Mesodermal cell (in vitro differentiated cells): ENCODE data around the gene RBP3.

Experiments used
- H3K27ac ChIP-seq: 2 replicates; pipeline ENCODE4 v1.7.0; 2013; ENCODE audit warnings: mild to moderate bottlenecking, low read depth, low read length, moderate library complexity; ENCODE audit not compliant: severe bottlenecking
- H3K36me3 ChIP-seq: 2 replicates; pipeline ENCODE4 v1.7.1; 2013; ENCODE audit warnings: mild to moderate bottlenecking, low read length, moderate library complexity; ENCODE audit not compliant: control insufficient read depth, insufficient read depth
- H3K4me1 ChIP-seq: one replicate; pipeline ENCODE4 v1.7.1; 2013; ENCODE audit warnings: mild to moderate bottlenecking, low read length; ENCODE audit not compliant: insufficient read depth, control insufficient read depth, poor library complexity, severe bottlenecking
- H3K4me3 ChIP-seq: 2 replicates; pipeline ENCODE4 v1.7.0; 2013; ENCODE audit warnings: low read length, control low read depth, mild to moderate bottlenecking; ENCODE audit not compliant: insufficient read depth, poor library complexity, severe bottlenecking; ENCODE audit errors: extremely low read depth
- H3K9me3 ChIP-seq: 2 replicates; pipeline ENCODE4 v1.7.1; 2013; ENCODE audit warnings: mild to moderate bottlenecking, low read length, moderate library complexity; ENCODE audit not compliant: control insufficient read depth
- WGBS, 2 experiments: methylation state at CpG; one replicate each; pipeline ENCODE4 v1.1.5; 2013; ENCODE audit warnings: missing lambda C conversion rate in 2 of 2; ENCODE audit not compliant: insufficient coverage in 2 of 2; 5-methylcytosine and 5-hydroxymethylcytosine counted together

The RBP3 gene

DNA sequence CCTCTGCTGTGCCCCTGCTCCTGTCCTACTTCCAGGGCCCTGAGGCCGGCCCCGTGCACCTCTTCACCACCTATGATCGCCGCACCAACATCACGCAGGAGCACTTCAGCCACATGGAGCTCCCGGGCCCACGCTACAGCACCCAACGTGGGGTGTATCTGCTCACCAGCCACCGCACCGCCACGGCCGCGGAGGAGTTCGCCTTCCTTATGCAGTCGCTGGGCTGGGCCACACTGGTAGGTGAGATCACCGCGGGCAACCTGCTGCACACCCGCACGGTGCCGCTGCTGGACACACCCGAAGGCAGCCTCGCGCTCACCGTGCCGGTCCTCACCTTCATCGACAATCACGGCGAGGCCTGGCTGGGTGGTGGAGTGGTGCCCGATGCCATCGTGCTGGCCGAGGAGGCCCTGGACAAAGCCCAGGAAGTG, 1.8 kb downstream of the RBP3 start:
- 94 to 96% methylated on average over 21 to 31 of the region's 31 CpGs for WGBS, 2 experiments
- Histone ChIP-seq H3K27ac (no peak overlapping the region), H3K4me3 (no peak overlapping the region), H3K4me1 (no peaks in the 10 kb centered on the region), H3K36me3 (no peaks in the 10 kb centered on the region), H3K9me3 (no peaks in the 10 kb centered on the region)

DNA sequence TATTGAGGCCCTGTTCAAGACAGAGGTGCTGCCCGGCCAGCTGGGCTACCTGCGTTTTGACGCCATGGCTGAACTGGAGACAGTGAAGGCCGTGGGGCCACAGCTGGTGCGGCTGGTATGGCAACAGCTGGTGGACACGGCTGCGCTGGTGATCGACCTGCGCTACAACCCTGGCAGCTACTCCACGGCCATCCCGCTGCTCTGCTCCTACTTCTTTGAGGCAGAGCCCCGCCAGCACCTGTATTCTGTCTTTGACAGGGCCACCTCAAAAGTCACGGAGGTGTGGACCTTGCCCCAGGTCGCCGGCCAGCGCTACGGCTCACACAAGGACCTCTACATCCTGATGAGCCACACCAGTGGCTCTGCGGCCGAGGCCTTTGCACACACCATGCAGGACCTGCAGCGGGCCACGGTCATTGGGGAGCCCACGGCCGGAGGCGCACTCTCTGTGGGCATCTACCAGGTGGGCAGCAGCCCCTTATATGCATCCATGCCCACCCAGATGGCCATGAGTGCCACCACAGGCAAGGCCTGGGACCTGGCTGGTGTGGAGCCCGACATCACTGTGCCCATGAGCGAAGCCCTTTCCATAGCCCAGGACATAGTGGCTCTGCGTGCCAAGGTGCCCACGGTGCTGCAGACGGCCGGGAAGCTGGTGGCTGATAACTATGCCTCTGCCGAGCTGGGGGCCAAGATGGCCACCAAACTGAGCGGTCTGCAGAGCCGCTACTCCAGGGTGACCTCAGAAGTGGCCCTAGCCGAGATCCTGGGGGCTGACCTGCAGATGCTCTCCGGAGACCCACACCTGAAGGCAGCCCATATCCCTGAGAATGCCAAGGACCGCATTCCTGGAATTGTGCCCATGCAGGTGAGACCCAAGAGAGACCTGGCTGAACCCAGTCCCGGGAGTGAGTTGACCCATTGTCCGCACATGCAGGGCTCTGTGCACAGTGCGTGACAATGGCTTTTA, 2.8 kb downstream of the RBP3 start:
- H3K27ac ChIP-seq: no peak overlapping the region
- no peaks in the 10 kb centered on the region for H3K36me3 ChIP-seq
- no peaks in the 10 kb centered on the region for H3K9me3 ChIP-seq
- no peak overlapping the region for H3K4me3 ChIP-seq
- H3K4me1 ChIP-seq: no peaks in the 10 kb centered on the region
- WGBS, 2 experiments: 92 to 93% methylated on average over 38 to 39 of the region's 39 CpGs

DNA sequence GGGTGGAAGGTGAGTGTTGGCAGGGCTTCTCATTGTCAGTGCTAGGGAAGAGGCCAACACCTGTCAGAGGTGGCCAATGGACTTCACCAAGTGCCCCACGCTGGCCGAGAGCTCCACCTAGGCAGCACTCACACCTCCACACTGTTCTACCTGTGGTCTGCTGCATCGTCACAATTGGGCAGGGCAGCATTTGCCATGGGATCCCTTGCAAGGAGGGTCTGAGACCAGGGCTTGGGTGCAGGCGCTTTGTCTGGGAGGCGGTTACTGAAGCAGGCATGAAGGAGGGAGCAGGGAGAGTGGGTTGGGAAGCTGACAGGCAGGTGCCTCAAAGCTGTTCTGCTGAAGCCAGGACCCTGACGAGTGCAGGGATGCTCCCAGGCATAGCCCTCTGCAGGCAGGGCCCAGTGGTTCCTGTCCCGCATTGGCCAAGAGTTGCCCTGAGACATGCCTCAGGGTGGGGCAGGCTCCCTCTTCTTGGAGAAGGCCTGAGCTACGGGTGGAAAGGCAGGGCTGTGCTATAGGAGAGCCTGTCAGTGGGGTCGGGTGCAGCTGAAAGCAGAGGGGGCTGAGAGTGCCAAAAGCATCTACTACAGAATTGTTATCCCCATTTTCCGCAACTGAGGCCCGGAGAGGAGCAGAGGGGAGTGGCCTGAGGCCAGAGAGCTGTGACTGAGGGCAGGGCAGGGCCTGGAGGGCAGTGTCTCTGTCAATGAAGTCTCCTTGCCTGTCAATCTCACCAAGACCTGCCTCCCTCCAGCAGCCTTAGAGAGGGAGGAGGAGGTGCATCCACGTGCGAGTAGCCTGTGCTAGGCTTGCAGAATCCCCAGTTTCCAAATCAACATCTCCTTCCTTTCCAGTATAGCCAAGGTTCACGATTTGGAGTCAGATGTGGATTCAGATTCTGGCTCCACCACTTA, 4.0 kb downstream of the RBP3 start:
- WGBS, 2 experiments: 81 to 84% methylated on average over 6 to 10 of the region's 14 CpGs
- Histone ChIP-seq H3K4me3 (no peak overlapping the region), H3K9me3 (no peaks in the 10 kb centered on the region), H3K36me3 (no peaks in the 10 kb centered on the region), H3K4me1 (no peaks in the 10 kb centered on the region), H3K27ac (no peak overlapping the region)

DNA sequence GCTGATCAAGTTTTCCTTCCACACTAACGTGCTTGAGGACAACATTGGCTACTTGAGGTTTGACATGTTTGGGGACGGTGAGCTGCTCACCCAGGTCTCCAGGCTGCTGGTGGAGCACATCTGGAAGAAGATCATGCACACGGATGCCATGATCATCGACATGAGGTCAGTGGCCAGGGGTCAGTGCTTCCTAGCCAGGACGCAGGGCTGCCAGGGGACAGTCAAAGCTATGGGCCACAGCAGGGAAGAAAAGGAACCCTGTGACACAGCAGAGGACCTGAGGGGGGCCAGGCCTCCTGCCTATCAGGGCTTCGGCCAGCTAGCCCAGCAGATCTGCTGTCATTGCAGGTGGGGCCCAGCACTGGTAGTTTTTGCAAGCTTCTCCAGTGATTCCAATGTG, 5.2 kb downstream of the RBP3 start:
- Histone ChIP-seq H3K9me3 (no peaks in the 10 kb centered on the region), H3K27ac (no peak overlapping the region), H3K4me1 (no peaks in the 10 kb centered on the region), H3K4me3 (no peak overlapping the region), H3K36me3 (no peaks in the 10 kb centered on the region)
- 88 to 91% methylated on average over 4 to 6 of the region's 6 CpGs for WGBS, 2 experiments

DNA sequence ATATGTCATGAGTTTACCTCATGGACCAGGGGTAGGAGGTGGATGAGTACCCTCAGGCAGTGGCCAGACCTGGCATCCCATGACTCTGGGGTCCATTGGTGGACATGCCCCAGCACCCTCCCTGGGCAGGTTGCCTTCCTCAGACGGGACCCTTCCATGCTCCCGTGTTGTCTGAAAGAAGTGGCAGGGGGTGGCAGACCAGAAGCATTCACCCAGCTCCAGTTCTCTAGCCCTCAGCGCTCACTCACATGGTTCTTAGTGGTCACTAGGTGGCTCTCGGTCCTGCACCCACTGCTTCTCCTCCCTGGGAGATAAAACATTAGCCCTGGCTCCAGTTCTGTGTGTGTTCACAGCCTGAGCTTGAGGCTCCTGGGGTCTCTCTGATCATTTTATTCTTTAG, 6.0 kb downstream of the RBP3 start:
- Histone ChIP-seq H3K27ac (no peak overlapping the region), H3K9me3 (no peaks in the 10 kb centered on the region), H3K4me3 (no peak overlapping the region), H3K4me1 (no peaks in the 10 kb centered on the region), H3K36me3 (no peaks in the 10 kb centered on the region)
- WGBS, 2 experiments: 82 to 86% methylated on average over 4 of the region's 4 CpGs

DNA sequence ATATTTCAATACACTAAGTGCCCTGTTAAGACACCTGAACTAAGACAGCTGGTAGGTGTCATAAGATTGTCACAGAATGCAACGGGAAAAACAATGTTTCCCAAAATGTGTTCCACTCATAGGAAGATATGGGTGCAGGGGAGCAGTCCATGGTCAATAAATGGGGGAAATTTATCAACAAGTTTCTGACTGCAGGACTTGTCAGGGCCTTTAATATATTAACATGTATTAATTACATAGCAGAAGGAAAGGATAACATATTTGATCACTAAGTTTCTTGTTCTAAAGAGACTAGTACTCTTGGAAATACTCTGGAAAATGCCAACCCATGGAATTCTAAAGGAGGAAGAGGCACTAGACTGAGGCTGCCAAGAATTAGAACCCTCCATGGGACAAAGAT, 6.7 kb downstream of the RBP3 start:
- Histone ChIP-seq H3K27ac (no peak overlapping the region), H3K36me3 (no peaks in the 10 kb centered on the region), H3K9me3 (no peaks in the 10 kb centered on the region), H3K4me1 (no peaks in the 10 kb centered on the region), H3K4me3 (no peak overlapping the region)
- 88 to 100% methylated on average over 1 of the region's 1 CpG for WGBS, 2 experiments

DNA sequence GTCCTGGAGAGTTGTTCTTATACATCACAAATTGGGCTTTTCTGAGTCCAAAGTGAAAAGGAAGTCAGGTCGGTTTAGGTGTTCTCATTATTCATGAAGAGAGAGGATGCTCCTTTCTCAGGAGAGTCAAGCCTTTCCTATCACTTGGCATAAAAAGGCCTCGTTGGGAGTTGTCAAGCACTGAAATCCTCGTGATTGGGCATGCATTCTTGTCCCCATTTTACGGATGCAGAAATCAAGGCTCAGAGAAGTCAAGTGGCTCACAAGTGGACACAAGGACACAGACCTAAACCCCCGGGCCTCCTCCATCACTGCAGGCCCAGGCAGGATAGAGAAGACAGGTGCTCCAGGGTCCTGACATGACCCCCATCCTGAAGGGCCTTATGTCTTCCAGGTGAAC, 8.5 kb downstream of the RBP3 start:
- H3K4me3 ChIP-seq: no peak overlapping the region
- no peak overlapping the region for H3K27ac ChIP-seq
- peaks cover 4% of the 10 kb centered on the region for H3K4me1 ChIP-seq
- H3K36me3 ChIP-seq: no peaks in the 10 kb centered on the region
- 76 to 93% methylated on average over 4 to 5 of the region's 5 CpGs for WGBS, 2 experiments
- H3K9me3 ChIP-seq: no peaks in the 10 kb centered on the region

DNA sequence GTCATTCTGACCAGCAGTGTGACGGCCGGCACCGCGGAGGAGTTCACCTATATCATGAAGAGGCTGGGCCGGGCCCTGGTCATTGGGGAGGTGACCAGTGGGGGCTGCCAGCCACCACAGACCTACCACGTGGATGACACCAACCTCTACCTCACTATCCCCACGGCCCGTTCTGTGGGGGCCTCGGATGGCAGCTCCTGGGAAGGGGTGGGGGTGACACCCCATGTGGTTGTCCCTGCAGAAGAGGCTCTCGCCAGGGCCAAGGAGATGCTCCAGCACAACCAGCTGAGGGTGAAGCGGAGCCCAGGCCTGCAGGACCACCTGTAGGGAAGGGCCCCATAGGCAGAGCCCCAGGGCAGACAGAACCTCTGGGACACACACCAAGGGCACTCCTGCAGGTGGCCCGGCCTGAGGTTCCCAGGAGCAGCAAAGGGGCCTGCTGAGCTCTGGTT, 9.0 kb downstream of the RBP3 start:
- peaks cover 4% of the 10 kb centered on the region for H3K4me1 ChIP-seq
- no peaks in the 10 kb centered on the region for H3K36me3 ChIP-seq
- H3K27ac ChIP-seq: no peak overlapping the region
- H3K4me3 ChIP-seq: no peak overlapping the region
- no peaks in the 10 kb centered on the region for H3K9me3 ChIP-seq
- WGBS, 2 experiments: 88 to 96% methylated on average over 7 to 8 of the region's 12 CpGs

DNA sequence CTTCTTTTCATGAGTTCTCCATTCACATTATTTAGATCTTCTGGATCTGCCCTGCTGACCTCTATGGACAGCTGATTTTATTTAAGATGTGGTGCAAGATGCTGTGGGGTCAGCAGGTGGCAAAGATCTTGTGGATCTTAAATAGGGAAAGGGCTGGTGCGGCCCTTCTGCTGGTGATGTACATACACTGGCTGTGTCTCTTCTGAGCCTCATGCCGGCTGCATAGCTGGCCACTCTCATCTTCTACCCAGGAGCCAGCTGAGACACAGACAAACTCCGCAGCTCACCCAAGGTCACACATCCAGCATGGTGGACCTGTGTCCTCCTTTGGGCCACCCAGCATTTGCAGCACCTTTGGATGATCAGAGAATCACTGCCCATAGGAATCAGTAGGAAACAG, 9.7 kb downstream of the RBP3 start:
- Histone ChIP-seq H3K9me3 (no peaks in the 10 kb centered on the region), H3K4me1 (peaks cover 4% of the 10 kb centered on the region), H3K36me3 (no peaks in the 10 kb centered on the region), H3K4me3 (no peak overlapping the region), H3K27ac (no peak overlapping the region)
- 95 to 96% methylated on average over 2 to 3 of the region's 3 CpGs for WGBS, 2 experiments

DNA sequence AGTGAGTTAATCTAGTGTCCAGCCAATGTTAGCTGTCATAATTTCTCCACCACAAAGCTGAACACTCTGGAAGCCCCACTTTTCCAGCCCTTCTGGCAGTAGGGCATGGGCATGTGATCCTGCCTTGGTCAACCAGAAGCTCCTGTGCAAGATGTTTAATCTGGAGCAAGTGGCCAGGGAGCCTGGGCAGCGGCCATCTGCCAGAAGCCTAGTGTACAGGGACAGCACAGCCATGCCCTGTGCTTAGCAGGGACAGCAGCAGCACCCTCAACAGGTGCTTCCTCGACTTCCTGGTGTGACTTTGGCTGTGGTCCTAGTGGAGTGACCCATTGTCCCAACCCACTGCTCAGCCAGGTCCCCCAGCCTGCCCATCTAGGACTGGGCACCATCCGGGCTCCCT, 10.3 kb downstream of the RBP3 start:
- WGBS, 2 experiments: 90 to 94% methylated on average over 2 of the region's 3 CpGs

More for the DNA sequence above, 10.3 kb downstream of the RBP3 start:
- Histone ChIP-seq H3K9me3 (no peaks in the 10 kb centered on the region), H3K4me1 (peaks cover 4% of the 10 kb centered on the region), H3K27ac (no peak overlapping the region), H3K36me3 (no peaks in the 10 kb centered on the region), H3K4me3 (no peak overlapping the region)
